ENCODE data around the gene PPP2R2D.

Gene PPP2R2D

DNA sequence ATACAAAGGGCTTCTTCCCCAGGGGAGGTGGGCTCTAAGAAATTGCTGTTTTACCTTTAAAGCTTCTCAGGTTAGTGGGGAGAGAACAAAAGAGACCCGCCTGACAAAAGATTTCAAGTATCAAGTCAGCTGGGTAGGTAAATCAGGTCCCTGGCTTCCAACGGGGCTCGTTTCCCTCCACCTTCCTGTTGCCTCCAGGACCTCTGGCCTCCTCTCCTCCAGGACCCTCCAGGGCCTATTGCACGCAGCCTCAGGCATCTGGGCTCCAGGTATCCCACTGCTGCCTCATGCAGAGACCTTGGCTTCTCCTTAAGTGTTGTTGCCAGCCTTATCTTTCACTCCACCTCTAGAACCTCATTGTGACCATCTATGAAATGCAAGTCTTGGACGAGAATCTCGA, 78.0 kb downstream of the PPP2R2D start:
- H3K4me3 ChIP-seq (ENCODE audit: low read depth, low read length) = no peak overlapping the region
- in situ Hi-C loops (cut with HindIII; ENCODE audit: low pct_ligation_motif_present, low sequenced_read_pairs) = no loop called here
- DNase-seq = no peak
- no peaks in the 10 kb centered on the region for H3K27me3 ChIP-seq (replicated peaks)
- no peaks in the 10 kb centered on the region for H3K36me3 ChIP-seq (replicated peaks)
- TF ChIP-seq, protein P1, sequence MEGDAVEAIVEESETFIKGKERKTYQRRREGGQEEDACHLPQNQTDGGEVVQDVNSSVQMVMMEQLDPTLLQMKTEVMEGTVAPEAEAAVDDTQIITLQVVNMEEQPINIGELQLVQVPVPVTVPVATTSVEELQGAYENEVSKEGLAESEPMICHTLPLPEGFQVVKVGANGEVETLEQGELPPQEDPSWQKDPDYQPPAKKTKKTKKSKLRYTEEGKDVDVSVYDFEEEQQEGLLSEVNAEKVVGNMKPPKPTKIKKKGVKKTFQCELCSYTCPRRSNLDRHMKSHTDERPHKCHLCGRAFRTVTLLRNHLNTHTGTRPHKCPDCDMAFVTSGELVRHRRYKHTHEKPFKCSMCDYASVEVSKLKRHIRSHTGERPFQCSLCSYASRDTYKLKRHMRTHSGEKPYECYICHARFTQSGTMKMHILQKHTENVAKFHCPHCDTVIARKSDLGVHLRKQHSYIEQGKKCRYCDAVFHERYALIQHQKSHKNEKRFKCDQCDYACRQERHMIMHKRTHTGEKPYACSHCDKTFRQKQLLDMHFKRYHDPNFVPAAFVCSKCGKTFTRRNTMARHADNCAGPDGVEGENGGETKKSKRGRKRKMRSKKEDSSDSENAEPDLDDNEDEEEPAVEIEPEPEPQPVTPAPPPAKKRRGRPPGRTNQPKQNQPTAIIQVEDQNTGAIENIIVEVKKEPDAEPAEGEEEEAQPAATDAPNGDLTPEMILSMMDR (IDR thresholded peaks at IDR 0.05; ENCODE audit: low read depth, low read length, missing control alignments) = no peak
- no peak overlapping the region for H3K27ac ChIP-seq

DNA sequence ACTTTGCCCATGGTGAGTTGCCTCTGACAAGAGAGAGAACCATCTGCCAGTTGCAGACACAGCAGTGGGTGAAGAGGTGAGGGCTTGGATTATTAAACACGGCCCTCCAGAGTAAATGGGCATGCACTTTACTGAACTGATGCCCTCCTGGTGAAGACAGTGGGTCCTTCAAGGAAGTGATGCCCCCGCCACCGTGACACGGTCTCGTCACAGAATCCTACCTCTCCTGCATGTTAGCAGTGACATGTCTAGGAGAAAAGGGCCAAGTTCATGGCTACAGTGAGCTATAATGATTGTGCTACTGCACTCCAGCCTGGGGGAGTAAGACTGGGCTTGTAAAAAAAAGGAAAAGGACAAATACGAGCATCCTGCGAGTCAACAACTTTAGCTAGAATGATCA, 78.5 kb downstream of the PPP2R2D start:
- no peaks in the 10 kb centered on the region for H3K36me3 ChIP-seq (replicated peaks)
- H3K4me3 ChIP-seq (ENCODE audit: low read depth, low read length) = no peak overlapping the region
- in situ Hi-C loops (cut with HindIII; ENCODE audit: low pct_ligation_motif_present, low sequenced_read_pairs) = no loop called here
- no peaks in the 10 kb centered on the region for H3K27me3 ChIP-seq (replicated peaks)
- DNase-seq = no peak
- no peak overlapping the region for H3K27ac ChIP-seq
- TF ChIP-seq, protein P1 (IDR thresholded peaks at IDR 0.05; ENCODE audit: low read depth, low read length, missing control alignments) = no peak

DNA sequence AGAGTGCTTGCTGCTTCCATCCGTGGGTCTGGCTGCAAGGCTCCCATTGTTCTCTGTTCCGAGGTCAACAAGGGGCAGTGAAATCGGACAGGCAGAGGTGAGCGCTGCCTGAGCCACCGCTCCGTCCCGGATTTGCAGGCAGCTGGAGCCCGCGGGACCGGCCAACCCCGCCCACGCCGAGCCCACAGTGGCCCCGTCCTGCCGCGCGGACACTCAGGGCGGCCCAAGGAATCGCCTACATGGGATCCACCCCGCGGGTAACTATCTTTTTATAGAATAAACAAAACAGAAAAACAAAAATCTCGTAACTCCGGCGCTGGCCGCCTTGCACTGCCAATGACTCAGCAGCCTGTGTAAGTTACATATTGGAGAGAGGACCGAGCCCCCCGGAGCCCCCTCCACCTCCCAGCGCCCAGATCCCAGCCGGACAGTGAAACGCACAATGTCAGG, 79.0 kb downstream of the PPP2R2D start:
- Histone ChIP-seq H3K36me3 (replicated peaks) (no peaks in the 10 kb centered on the region), H3K27ac (no peak overlapping the region), H3K4me3 (ENCODE audit: low read depth, low read length) (peak overlapping the region; percentile 47), H3K27me3 (replicated peaks) (no peaks in the 10 kb centered on the region)
- TF ChIP-seq, protein P1 (IDR thresholded peaks at IDR 0.05; ENCODE audit: low read depth, low read length, missing control alignments) = no peak
- in situ Hi-C loops (cut with HindIII; ENCODE audit: low pct_ligation_motif_present, low sequenced_read_pairs) = no loop called here
- peak; percentile 36 for DNase-seq

DNA sequence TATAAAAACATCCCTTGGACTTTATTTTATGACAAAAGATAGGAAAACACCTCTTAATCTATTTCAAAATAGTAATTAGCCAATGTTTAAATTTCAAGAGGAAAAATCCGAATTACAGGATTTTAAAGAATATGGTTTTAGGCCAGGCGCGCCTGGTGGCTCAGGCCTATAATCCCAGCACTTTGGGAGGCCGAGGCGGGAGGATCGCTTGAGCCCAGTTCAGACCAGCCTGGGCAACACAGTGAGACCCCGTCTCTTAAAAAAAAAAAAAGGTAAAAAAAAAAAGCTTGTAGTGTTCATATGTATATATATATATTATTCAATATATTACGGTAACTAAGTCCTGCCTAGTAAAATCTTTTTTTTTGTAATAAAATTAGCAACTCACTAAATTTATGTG, 79.5 kb downstream of the PPP2R2D start:
- DNase-seq = no peak
- Histone ChIP-seq H3K4me3 (ENCODE audit: low read depth, low read length) (peak overlapping the region; percentile 47), H3K36me3 (replicated peaks) (no peaks in the 10 kb centered on the region), H3K27ac (no peak overlapping the region), H3K27me3 (replicated peaks) (no peaks in the 10 kb centered on the region)
- in situ Hi-C loops (cut with HindIII; ENCODE audit: low pct_ligation_motif_present, low sequenced_read_pairs) = no loop called here
- TF ChIP-seq, protein P1 (IDR thresholded peaks at IDR 0.05; ENCODE audit: low read depth, low read length, missing control alignments) = no peak

DNA sequence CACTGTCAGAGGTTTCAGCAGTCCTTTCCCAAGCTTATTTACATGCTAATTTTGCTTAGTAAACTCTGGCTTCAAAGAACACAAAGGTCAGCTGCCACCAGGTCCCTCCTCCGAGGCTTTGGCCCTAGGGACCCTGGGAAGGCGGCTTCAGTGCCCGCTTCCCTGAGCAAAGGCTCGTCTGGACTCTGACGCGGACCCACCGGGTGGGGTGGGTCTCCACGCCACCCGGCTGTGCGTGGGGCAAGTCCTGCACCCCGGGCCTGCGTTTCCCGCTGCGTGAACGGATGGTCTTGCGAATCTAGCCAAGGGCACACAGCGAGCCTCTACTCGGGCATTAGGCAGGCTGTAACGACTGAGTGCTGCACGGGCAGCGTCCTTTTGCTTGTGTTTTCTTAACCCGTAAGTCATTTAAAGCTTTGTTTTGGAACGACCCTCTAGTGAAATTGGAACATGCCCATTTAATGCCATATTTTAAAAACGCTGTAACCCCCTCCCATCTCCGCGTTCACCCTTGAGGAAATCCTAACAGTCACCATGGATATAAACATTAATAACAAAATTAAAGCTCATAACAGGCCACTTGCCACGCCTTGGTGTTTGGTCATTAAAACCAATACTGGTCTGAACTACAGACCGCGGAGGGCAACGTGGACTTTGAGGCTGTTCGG, 80.1 kb downstream of the PPP2R2D start:
- TF ChIP-seq, protein P1 (IDR thresholded peaks at IDR 0.05; ENCODE audit: low read depth, low read length, missing control alignments) = no peak
- Histone ChIP-seq H3K27me3 (replicated peaks) (no peaks in the 10 kb centered on the region), H3K36me3 (replicated peaks) (no peaks in the 10 kb centered on the region), H3K4me3 (ENCODE audit: low read depth, low read length) (peak overlapping the region; percentile 71), H3K27ac (no peak overlapping the region)
- in situ Hi-C loops (cut with HindIII; ENCODE audit: low pct_ligation_motif_present, low sequenced_read_pairs) = no loop called here
- DNase-seq = no peak

Measured in brain microvascular endothelial cell (primary cell).